ENCODE measurements around the gene LRRC32. TPM values are rescaled to one million over a fixed set of nuclear protein-coding genes. Genes with fewer than 3 reads are reported as not detected.

LRRC32 gene
- total and polyA plus RNA-seq, 9 of the 15 experiments (the other 6 are each of a cell fraction or from before 2014, with no cell fraction given): 0.10 to 0.50 (median 0.19) TPM; not detected in 5

DNA sequence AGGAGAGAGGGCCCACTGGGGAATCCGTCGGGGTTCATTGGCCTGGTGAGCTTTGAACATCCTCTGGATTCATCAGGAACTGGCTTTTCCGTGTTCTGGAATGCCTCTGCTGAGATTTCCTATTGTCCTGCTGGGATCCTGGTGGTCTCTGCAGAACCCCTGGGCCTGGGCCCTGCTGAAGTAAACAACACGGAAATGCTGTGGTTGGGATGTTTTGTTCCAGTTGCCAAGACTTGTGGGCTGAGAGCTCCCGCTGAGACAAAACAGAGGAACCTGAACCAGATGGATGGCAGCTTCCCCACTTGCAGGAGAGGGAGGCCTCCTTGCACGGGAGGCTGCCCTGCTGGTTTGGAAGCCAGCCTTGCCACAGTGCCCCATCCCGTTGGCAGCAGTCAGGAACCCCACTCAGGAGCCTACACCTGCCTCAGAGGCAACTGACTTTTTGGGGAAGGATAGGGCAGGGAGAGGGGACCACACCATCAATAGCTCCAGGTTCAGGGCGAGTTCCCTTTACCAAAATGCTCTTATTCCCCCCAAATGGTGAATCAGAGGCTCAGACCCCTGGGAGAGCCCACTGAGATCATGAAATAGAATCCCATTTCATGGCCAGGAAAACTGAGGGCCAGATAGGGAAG lies 60.7 kb downstream of the LRRC32 start:
- WGBS (ENCODE audit: insufficient coverage, low coverage, missing lambda C conversion rate): 7% methylated on average over 6 of the region's 8 CpGs
- CTCF ChIA-PET (ENCODE audit: low intra/inter-chr PET ratio): no interaction called here
- no peak for ATAC-seq
- TF ChIP-seq, protein P1, sequence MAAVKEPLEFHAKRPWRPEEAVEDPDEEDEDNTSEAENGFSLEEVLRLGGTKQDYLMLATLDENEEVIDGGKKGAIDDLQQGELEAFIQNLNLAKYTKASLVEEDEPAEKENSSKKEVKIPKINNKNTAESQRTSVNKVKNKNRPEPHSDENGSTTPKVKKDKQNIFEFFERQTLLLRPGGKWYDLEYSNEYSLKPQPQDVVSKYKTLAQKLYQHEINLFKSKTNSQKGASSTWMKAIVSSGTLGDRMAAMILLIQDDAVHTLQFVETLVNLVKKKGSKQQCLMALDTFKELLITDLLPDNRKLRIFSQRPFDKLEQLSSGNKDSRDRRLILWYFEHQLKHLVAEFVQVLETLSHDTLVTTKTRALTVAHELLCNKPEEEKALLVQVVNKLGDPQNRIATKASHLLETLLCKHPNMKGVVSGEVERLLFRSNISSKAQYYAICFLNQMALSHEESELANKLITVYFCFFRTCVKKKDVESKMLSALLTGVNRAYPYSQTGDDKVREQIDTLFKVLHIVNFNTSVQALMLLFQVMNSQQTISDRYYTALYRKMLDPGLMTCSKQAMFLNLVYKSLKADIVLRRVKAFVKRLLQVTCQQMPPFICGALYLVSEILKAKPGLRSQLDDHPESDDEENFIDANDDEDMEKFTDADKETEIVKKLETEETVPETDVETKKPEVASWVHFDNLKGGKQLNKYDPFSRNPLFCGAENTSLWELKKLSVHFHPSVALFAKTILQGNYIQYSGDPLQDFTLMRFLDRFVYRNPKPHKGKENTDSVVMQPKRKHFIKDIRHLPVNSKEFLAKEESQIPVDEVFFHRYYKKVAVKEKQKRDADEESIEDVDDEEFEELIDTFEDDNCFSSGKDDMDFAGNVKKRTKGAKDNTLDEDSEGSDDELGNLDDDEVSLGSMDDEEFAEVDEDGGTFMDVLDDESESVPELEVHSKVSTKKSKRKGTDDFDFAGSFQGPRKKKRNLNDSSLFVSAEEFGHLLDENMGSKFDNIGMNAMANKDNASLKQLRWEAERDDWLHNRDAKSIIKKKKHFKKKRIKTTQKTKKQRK (IDR thresholded peaks at IDR 0.05; ENCODE audit: borderline replicate concordance, low read depth, low read length): no peak
- TF ChIP-seq HNRNPL (IDR thresholded peaks at IDR 0.05; ENCODE audit: low read depth, low read length) (no peak), ATF7 (IDR thresholded peaks at IDR 0.05) (no peak), TEAD4 (IDR thresholded peaks at IDR 0.05; ENCODE audit: low read length) (no peak), TEAD4 (CRISPR knock-in tag; IDR thresholded peaks at IDR 0.05; ENCODE audit: borderline replicate concordance) (no peak), SNIP1 (IDR thresholded peaks at IDR 0.05; ENCODE audit: low read depth) (no peak), TFE3 (CRISPR knock-in tag; IDR thresholded peaks at IDR 0.05) (no peak), RCOR1 (IDR thresholded peaks at IDR 0.05; ENCODE audit: borderline replicate concordance in 1 of 2, low read depth in 2 of 2, low read length in 2 of 2) (no peak), MYBL2 (IDR thresholded peaks at IDR 0.05; ENCODE audit: low read depth) (no peak), MYBL2 (CRISPR knock-in tag; IDR thresholded peaks at IDR 0.05; ENCODE audit: borderline replicate concordance) (no peak)
- TF ChIP-seq, protein P2, sequence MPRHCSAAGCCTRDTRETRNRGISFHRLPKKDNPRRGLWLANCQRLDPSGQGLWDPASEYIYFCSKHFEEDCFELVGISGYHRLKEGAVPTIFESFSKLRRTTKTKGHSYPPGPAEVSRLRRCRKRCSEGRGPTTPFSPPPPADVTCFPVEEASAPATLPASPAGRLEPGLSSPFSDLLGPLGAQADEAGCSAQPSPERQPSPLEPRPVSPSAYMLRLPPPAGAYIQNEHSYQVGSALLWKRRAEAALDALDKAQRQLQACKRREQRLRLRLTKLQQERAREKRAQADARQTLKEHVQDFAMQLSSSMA (CRISPR knock-in tag; IDR thresholded peaks at IDR 0.05): no peak
- TF ChIP-seq, protein P3, sequence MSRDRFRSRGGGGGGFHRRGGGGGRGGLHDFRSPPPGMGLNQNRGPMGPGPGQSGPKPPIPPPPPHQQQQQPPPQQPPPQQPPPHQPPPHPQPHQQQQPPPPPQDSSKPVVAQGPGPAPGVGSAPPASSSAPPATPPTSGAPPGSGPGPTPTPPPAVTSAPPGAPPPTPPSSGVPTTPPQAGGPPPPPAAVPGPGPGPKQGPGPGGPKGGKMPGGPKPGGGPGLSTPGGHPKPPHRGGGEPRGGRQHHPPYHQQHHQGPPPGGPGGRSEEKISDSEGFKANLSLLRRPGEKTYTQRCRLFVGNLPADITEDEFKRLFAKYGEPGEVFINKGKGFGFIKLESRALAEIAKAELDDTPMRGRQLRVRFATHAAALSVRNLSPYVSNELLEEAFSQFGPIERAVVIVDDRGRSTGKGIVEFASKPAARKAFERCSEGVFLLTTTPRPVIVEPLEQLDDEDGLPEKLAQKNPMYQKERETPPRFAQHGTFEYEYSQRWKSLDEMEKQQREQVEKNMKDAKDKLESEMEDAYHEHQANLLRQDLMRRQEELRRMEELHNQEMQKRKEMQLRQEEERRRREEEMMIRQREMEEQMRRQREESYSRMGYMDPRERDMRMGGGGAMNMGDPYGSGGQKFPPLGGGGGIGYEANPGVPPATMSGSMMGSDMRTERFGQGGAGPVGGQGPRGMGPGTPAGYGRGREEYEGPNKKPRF (IDR thresholded peaks at IDR 0.05; ENCODE audit: low read depth, low read length): no peak
- TF ChIP-seq, protein P4, sequence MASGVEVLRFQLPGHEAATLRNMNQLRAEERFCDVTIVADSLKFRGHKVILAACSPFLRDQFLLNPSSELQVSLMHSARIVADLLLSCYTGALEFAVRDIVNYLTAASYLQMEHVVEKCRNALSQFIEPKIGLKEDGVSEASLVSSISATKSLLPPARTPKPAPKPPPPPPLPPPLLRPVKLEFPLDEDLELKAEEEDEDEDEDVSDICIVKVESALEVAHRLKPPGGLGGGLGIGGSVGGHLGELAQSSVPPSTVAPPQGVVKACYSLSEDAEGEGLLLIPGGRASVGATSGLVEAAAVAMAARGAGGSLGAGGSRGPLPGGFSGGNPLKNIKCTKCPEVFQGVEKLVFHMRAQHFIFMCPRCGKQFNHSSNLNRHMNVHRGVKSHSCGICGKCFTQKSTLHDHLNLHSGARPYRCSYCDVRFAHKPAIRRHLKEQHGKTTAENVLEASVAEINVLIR (CRISPR knock-in tag; IDR thresholded peaks at IDR 0.05): no peak

More for the DNA sequence above, 60.7 kb downstream of the LRRC32 start:
- BruUV-seq (replicated peaks): no TSS peak
- peaks cover 0 to 6% of the 10 kb centered on the region in 2 experiments; a peak in 1 of 5 replicates for H3K27me3 ChIP-seq (ENCODE audit: control insufficient read depth in 2 of 2, insufficient read depth in 2 of 2, low read length in 2 of 2)
- no peak overlapping the region for H3K9ac ChIP-seq (ENCODE audit: insufficient read depth in 1 of 2, low read depth in 2 of 2, low read length in 2 of 2)
- H3K4me2 ChIP-seq (ENCODE audit: insufficient read depth, low read length): no peak overlapping the region
- H3K27ac ChIP-seq (ENCODE audit: extremely low read depth, low read depth, low read length): no peak overlapping the region
- H3K79me2 ChIP-seq (ENCODE audit: control insufficient read depth, insufficient read depth, low read length): no peaks in the 10 kb centered on the region
- H3K9me3 ChIP-seq (replicated peaks; ENCODE audit: control insufficient read depth, insufficient read depth, low read depth, low read length): no peaks in the 10 kb centered on the region
- H2AFZ ChIP-seq (ENCODE audit: low read depth, low read length): no peak overlapping the region
- H3K4me1 ChIP-seq (replicated peaks in 1 of 2; ENCODE audit: control insufficient read depth in 2 of 2, insufficient read depth in 2 of 2, low read length in 2 of 2): no peaks in the 10 kb centered on the region
- FAIRE-seq (no peak), DNase-seq (ENCODE audit: extremely low read depth in 1 of 4, low spot score in 3 of 4) (no peak)
- H3K4me3 ChIP-seq: no peak overlapping the region
- H3K36me3 ChIP-seq (ENCODE audit: control insufficient read depth, insufficient read depth, low read length): no peaks in the 10 kb centered on the region
- H3K9me1 ChIP-seq (ENCODE audit: control insufficient read depth, insufficient read depth, low read length): no peaks in the 10 kb centered on the region
- intact Hi-C loops (cut with micrococcal nuclease) (no loop called here), in situ Hi-C loops (cut with MboI) (no loop called here)
- POLR2A ChIA-PET: interaction anchor here (0.7 to 1.1 kb wide), 3 partner anchors 12 to 282 kb away, joined by 3 to 4 read pairs (median 4); no protein-coding TSS in a partner anchor
- H4K20me1 ChIP-seq (replicated peaks; ENCODE audit: control insufficient read depth, insufficient read depth, low read length): no peaks in the 10 kb centered on the region
